MM.1S (cell line): ENCODE measurements around the gene MAU2.

Source experiments
- DNase-seq: peaks from one replicate; pipeline ENCODE4 v3.0.0-alpha.2; 2015
- H2AFZ ChIP-seq: fragments of 300-600 bp; sonication (generic); 2 replicates; pipeline ENCODE4 v1.6.0; 2016; ENCODE audit warnings: antibody characterized with exemption, low read length
- H3F3A ChIP-seq: fragments of 300-600 bp; sonication (generic); 2 replicates; pipeline ENCODE4 v1.6.1; 2016; ENCODE audit warnings: mild to moderate bottlenecking, antibody characterized with exemption, low read length, moderate library complexity, mixed read lengths; ENCODE audit not compliant: insufficient read depth
- H3K27ac ChIP-seq: fragments of 300-600 bp; sonication (generic); 2 replicates; pipeline ENCODE4 v1.5.1; 2016; ENCODE audit warnings: mild to moderate bottlenecking, low read length
- H3K27me3 ChIP-seq: fragments of 300-600 bp; sonication (generic); replicated peaks from 2 replicates; pipeline ENCODE4 v1.6.0; 2016; ENCODE audit warnings: low read length; ENCODE audit not compliant: insufficient read depth
- H3K36me3 ChIP-seq: fragments of 300-600 bp; sonication (generic); replicated peaks from 2 replicates; pipeline ENCODE4 v1.6.1; 2016; ENCODE audit warnings: mild to moderate bottlenecking, low read length, mixed read lengths; ENCODE audit not compliant: insufficient read depth
- H3K4me1 ChIP-seq: fragments of 300-600 bp; sonication (generic); 2 replicates; pipeline ENCODE4 v1.6.1; 2016; ENCODE audit warnings: low read length, mixed read lengths
- H3K4me2 ChIP-seq: fragments of 300-600 bp; sonication (generic); 2 replicates; pipeline ENCODE4 v1.6.0; 2016; ENCODE audit warnings: low read depth, low read length
- H3K4me3 ChIP-seq: fragments of 300-600 bp; sonication (generic); 2 replicates; pipeline ENCODE4 v1.5.1; 2016; ENCODE audit warnings: low read length, mixed read lengths
- H3K79me2 ChIP-seq: fragments of 300-600 bp; sonication (generic); 2 replicates; pipeline ENCODE4 v1.6.1; 2016; ENCODE audit warnings: mixed run types, low read length, mixed read lengths
- H3K9ac ChIP-seq: fragments of 300-600 bp; sonication (generic); 2 replicates; pipeline ENCODE4 v1.6.1; 2016; ENCODE audit warnings: low read length, mixed read lengths
- H3K9me2 ChIP-seq: fragments of 300-600 bp; sonication (generic); replicated peaks from 2 replicates; pipeline ENCODE4 v1.6.1; 2016; ENCODE audit warnings: mild to moderate bottlenecking, low read length, mixed read lengths; ENCODE audit not compliant: insufficient read depth
- H3K9me3 ChIP-seq: fragments of 300-600 bp; sonication (generic); replicated peaks from 2 replicates; pipeline ENCODE4 v1.6.1; 2016; ENCODE audit warnings: mild to moderate bottlenecking, low read length, mixed read lengths; ENCODE audit not compliant: insufficient read depth
- H4K20me1 ChIP-seq: fragments of 300-600 bp; sonication (generic); 2 replicates; pipeline ENCODE4 v1.6.1; 2016; ENCODE audit warnings: mild to moderate bottlenecking, low read length, moderate library complexity, mixed read lengths; ENCODE audit not compliant: insufficient read depth
- EZH2 ChIP-seq: fragments of 300-600 bp; sonication (generic); optimal IDR thresholded peaks from 2 replicates; pipeline ENCODE3; 2017; ENCODE audit warnings: low read depth, mild to moderate bottlenecking, antibody characterized with exemption, low read length, mixed read lengths
- EZH2phosphoT487 ChIP-seq: fragments of 300-600 bp; sonication (generic); IDR thresholded peaks from 2 replicates; pipeline ENCODE4 v1.6.1; 2018; ENCODE audit warnings: antibody characterized with exemption, low read length
- TF ChIP-seq, protein P1 (sequence below): fragments of 300-600 bp; sonication (generic); IDR thresholded peaks from 2 replicates; pipeline ENCODE4 v1.5.1; 2016; ENCODE audit warnings: antibody characterized with exemption, low read length, mixed read lengths

MAU2 gene

DNA sequence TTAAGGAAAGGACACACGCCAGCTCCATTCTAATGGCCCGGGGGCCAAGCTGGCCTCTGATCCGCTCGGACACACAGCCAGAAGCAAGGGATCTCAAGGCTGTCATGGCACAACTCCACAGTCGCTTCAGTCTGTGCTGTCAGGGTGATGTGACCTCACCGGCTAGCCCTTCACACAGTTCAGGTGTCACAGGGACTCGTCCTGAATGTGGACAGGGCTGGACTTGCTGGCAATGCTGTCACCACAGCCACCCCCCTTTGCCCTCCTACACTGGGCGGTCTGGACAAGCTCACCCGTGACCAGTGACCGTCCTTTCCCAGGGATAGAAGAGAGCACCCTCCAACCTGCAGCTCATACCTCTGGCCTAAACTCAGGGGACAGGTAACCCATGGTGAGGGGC, 15.6 kb upstream of the MAU2 start:
- Histone ChIP-seq H3K4me3 (no peak overlapping the region), H3K27ac (no peak overlapping the region), H2AFZ (no peak overlapping the region), H3K9me2 (no peaks in the 10 kb centered on the region), H3K9me3 (no peaks in the 10 kb centered on the region), H3K27me3 (no peaks in the 10 kb centered on the region), H3K4me1 (no peaks in the 10 kb centered on the region), H4K20me1 (no peaks in the 10 kb centered on the region), H3K9ac (no peak overlapping the region), H3K36me3 (no peaks in the 10 kb centered on the region; the same call in 1 of the 2 replicates), H3F3A (no peaks in the 10 kb centered on the region), H3K79me2 (no peaks in the 10 kb centered on the region), H3K4me2 (no peak overlapping the region)
- no peak for TF ChIP-seq EZH2phosphoT487
- no peak for TF ChIP-seq EZH2
- TF ChIP-seq, protein P1, sequence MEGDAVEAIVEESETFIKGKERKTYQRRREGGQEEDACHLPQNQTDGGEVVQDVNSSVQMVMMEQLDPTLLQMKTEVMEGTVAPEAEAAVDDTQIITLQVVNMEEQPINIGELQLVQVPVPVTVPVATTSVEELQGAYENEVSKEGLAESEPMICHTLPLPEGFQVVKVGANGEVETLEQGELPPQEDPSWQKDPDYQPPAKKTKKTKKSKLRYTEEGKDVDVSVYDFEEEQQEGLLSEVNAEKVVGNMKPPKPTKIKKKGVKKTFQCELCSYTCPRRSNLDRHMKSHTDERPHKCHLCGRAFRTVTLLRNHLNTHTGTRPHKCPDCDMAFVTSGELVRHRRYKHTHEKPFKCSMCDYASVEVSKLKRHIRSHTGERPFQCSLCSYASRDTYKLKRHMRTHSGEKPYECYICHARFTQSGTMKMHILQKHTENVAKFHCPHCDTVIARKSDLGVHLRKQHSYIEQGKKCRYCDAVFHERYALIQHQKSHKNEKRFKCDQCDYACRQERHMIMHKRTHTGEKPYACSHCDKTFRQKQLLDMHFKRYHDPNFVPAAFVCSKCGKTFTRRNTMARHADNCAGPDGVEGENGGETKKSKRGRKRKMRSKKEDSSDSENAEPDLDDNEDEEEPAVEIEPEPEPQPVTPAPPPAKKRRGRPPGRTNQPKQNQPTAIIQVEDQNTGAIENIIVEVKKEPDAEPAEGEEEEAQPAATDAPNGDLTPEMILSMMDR = no peak
- DNase-seq = no peak

- Histone ChIP-seq H3K9me2 (no peaks in the 10 kb centered on the region), H2AFZ (no peak overlapping the region), H3K4me2 (no peak overlapping the region), H3K79me2 (no peaks in the 10 kb centered on the region), H4K20me1 (no peaks in the 10 kb centered on the region), H3K4me1 (no peaks in the 10 kb centered on the region), H3K27ac (no peak overlapping the region), H3F3A (no peaks in the 10 kb centered on the region), H3K4me3 (no peak overlapping the region), H3K36me3 (no peaks in the 10 kb centered on the region), H3K9ac (no peak overlapping the region), H3K9me3 (no peaks in the 10 kb centered on the region), H3K27me3 (no peaks in the 10 kb centered on the region)
- no peak for DNase-seq
- TF ChIP-seq, protein P1 = no peak
- TF ChIP-seq EZH2 = no peak
- TF ChIP-seq EZH2phosphoT487 = no peak
These were observed 14.9 kb upstream of the MAU2 start for GRCh38 chr19:19305696-19306095.

DNA sequence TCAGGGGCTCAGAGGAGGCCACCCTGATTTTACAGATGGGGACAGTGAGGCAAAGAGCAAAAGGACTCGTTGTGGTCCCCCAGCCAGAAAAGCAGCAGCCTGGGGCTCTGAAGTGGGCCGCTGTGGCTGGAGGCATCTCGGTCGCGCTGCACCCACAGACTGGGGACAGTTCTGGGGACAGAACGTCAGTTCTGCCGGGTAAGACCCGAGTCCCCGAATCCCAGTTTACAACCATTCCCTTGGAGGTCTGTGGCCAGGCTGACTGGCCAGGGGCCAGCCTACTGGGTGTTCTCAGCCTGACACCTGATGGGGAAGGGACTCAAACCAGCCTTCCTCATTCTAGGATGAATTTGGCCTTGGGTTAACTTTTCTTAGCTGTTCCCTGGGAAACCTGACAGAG, 14.4 kb upstream of the MAU2 start:
- TF ChIP-seq EZH2 = no peak
- TF ChIP-seq EZH2phosphoT487 = no peak
- TF ChIP-seq, protein P1 = no peak
- Histone ChIP-seq H3K36me3 (no peaks in the 10 kb centered on the region), H2AFZ (no peak overlapping the region), H3K4me3 (no peak overlapping the region), H3F3A (no peaks in the 10 kb centered on the region), H3K4me2 (no peak overlapping the region), H3K27me3 (no peaks in the 10 kb centered on the region), H3K4me1 (no peaks in the 10 kb centered on the region), H3K79me2 (no peaks in the 10 kb centered on the region), H4K20me1 (no peaks in the 10 kb centered on the region), H3K27ac (no peak overlapping the region), H3K9me3 (no peaks in the 10 kb centered on the region), H3K9ac (no peak overlapping the region), H3K9me2 (no peaks in the 10 kb centered on the region)
- no peak for DNase-seq
